H1 (cell line): ENCODE results near the gene PIK3R1. TPM values are rescaled to one million over a fixed set of nuclear protein-coding genes. Genes with fewer than 3 reads are reported as not detected.

ENCODE experiments used
- CTCF ChIA-PET: fragments of 300-600 bp; sonication (Branson Sonifier 250); formaldehyde crosslinking; loops from one replicate; lab custom pipeline; 2021; ENCODE audit not compliant: partially characterized antibody; lab: Charles Lee
- POLR2A ChIA-PET: fragments of 300-600 bp; sonication (Branson Sonifier 250); formaldehyde crosslinking; loops from one replicate; lab custom pipeline; 2021; ENCODE audit warnings: inconsistent platforms; ENCODE audit not compliant: partially characterized antibody; lab: Charles Lee
- DNase-seq, 2 experiments: peaks; one replicate each; pipeline versions ENCODE4 v3.0.0 to v3.0.0-alpha.2; 2010 to 2022; ENCODE audit warnings: low spot score in 2 of 2, low read depth in 1 of 2, mixed read lengths in 1 of 2
- FAIRE-seq: peaks from 2 replicates; lab custom pipeline; 2011; peaks lifted over from hg19 to GRCh38; lab: Jason Lieb, UNC
- H2AFZ ChIP-seq: 2 replicates; pipeline ENCODE4 v1.8.1; 2012; ENCODE audit warnings: low read length, inconsistent platforms
- H2AK5ac ChIP-seq: 2 replicates; pipeline ENCODE4 v1.6.1; 2013; ENCODE audit warnings: low read depth, low read length
- H2BK120ac ChIP-seq: replicated peaks from 2 replicates; pipeline ENCODE3; 2013; ENCODE audit warnings: low read depth, low read length, inconsistent platforms
- H2BK12ac ChIP-seq: 2 replicates; pipeline ENCODE4 v1.6.1; 2013; ENCODE audit warnings: low read depth, low read length
- H2BK15ac ChIP-seq: 2 replicates; pipeline ENCODE4 v1.6.1; 2013; ENCODE audit warnings: low read length
- H2BK20ac ChIP-seq: 2 replicates; pipeline ENCODE4 v1.6.1; 2013; ENCODE audit warnings: low read length
- H2BK5ac ChIP-seq: 2 replicates; pipeline ENCODE4 v1.6.1; 2013; ENCODE audit warnings: low read depth, low read length
- H3K14ac ChIP-seq: 2 replicates; pipeline ENCODE4 v1.6.1; 2013; ENCODE audit warnings: inconsistent platforms; ENCODE audit not compliant: insufficient read length
- H3K18ac ChIP-seq: 2 replicates; pipeline ENCODE4 v1.6.1; 2013; ENCODE audit warnings: low read length; ENCODE audit errors: extremely low read depth
- H3K23ac ChIP-seq: 2 replicates; pipeline ENCODE4 v1.6.1; 2013; ENCODE audit warnings: inconsistent platforms; ENCODE audit not compliant: insufficient read length
- H3K23me2 ChIP-seq: 2 replicates; pipeline ENCODE4 v1.6.1; 2013; ENCODE audit warnings: low read depth, low read length
- H3K27ac ChIP-seq: 2 replicates; pipeline ENCODE4 v1.6.1; 2011; ENCODE audit warnings: low read depth, low read length, inconsistent platforms
- H3K27me3 ChIP-seq, 4 experiments: replicated peaks in 1 of 4; 1 replicate in 1 of 4; 2 replicates in 3 of 4; pipeline versions ENCODE4 v1.6.1 to v1.8.1; 2011 to 2013; ENCODE audit warnings: low read length in 3 of 4, mild to moderate bottlenecking in 3 of 4, inconsistent platforms in 2 of 4, mixed read lengths in 2 of 4, moderate library complexity in 1 of 4; ENCODE audit not compliant: control insufficient read depth in 3 of 4, insufficient read depth in 3 of 4; ENCODE audit errors: extremely low read depth in 1 of 4
- H3K36me3 ChIP-seq, 4 experiments: 2 replicates each; pipeline versions ENCODE4 v1.6.1 to v1.8.1; 2011 to 2013; ENCODE audit warnings: mild to moderate bottlenecking in 4 of 4, low read length in 3 of 4, moderate library complexity in 2 of 4, control low read depth in 1 of 4, inconsistent platforms in 1 of 4; ENCODE audit not compliant: insufficient read depth in 4 of 4, control insufficient read depth in 2 of 4
- H3K4ac ChIP-seq: replicated peaks from 2 replicates; pipeline ENCODE3; 2013; ENCODE audit warnings: low read length, low read depth, mixed read lengths, inconsistent platforms; ENCODE audit not compliant: insufficient read length
- H3K4me1 ChIP-seq, 4 experiments: replicated peaks in 1 of 4; 1 replicate in 1 of 4; 2 replicates in 3 of 4; pipeline versions ENCODE4 v1.6.1 to v1.8.1; 2011 to 2013; ENCODE audit warnings: low read length in 3 of 4, inconsistent platforms in 2 of 4, mixed read lengths in 1 of 4; ENCODE audit not compliant: insufficient read depth in 4 of 4, control insufficient read depth in 3 of 4
- H3K4me2 ChIP-seq, 2 experiments: 2 replicates each; pipeline versions ENCODE4 v1.6.1 to v1.8.1; 2011 to 2013; ENCODE audit warnings: low read depth in 2 of 2, low read length in 2 of 2, control low read depth in 1 of 2, inconsistent platforms in 1 of 2, mild to moderate bottlenecking in 1 of 2; ENCODE audit not compliant: insufficient read depth in 1 of 2
- H3K4me3 ChIP-seq, 4 experiments: fragments of 200-600, 300-600 bp in 1 of 4; sonication (generic), shearing (Covaris generic), sonication (Bioruptor Twin) in 1 of 4; 2 replicates each; pipeline versions ENCODE4 v1.5.1 to v1.8.1; 2011 to 2016; ENCODE audit warnings: low read length in 4 of 4, low read depth in 3 of 4, control low read depth in 2 of 4, inconsistent platforms in 2 of 4, mild to moderate bottlenecking in 2 of 4, mixed read lengths in 1 of 4, moderate library complexity in 1 of 4; ENCODE audit not compliant: insufficient read depth in 2 of 4; ENCODE audit errors: extremely low read depth in 1 of 4
- H3K56ac ChIP-seq: replicated peaks from 2 replicates; pipeline ENCODE3; 2013; ENCODE audit warnings: low read depth, mild to moderate bottlenecking, mixed read lengths, low read length, inconsistent platforms; ENCODE audit not compliant: insufficient read length
- H3K79me1 ChIP-seq: 2 replicates; pipeline ENCODE4 v1.6.1; 2013; ENCODE audit warnings: low read depth, low read length, control low read depth
- H3K79me2 ChIP-seq, 2 experiments: 2 replicates each; pipeline versions ENCODE4 v1.6.1 to v1.8.1; 2012 to 2013; ENCODE audit warnings: low read length in 2 of 2, mild to moderate bottlenecking in 2 of 2, inconsistent platforms in 1 of 2; ENCODE audit not compliant: insufficient read depth in 2 of 2, control insufficient read depth in 1 of 2
- H3K9ac ChIP-seq, 4 experiments: replicated peaks in 1 of 4; 1 replicate in 1 of 4; 2 replicates in 3 of 4; pipeline versions ENCODE4 v1.6.1 to v1.8.1; 2011 to 2013; ENCODE audit warnings: low read depth in 3 of 4, low read length in 3 of 4, control low read depth in 2 of 4, mild to moderate bottlenecking in 2 of 4, moderate library complexity in 2 of 4, inconsistent platforms in 1 of 4; ENCODE audit errors: extremely low read depth in 1 of 4
- H3K9me3 ChIP-seq, 2 experiments: 2 replicates each; pipeline versions ENCODE4 v1.6.1 to v1.8.1; 2012 to 2013; ENCODE audit warnings: mild to moderate bottlenecking in 2 of 2, moderate library complexity in 2 of 2, control low read depth in 1 of 2, inconsistent platforms in 1 of 2, low read depth in 1 of 2, low read length in 1 of 2, mixed read lengths in 1 of 2; ENCODE audit not compliant: insufficient read depth in 2 of 2
- H4K20me1 ChIP-seq, 2 experiments: replicated peaks in 1 of 2; 2 replicates each; pipeline versions ENCODE3 to v1.8.1; 2011 to 2013; ENCODE audit warnings: inconsistent platforms in 2 of 2, low read length in 2 of 2, mild to moderate bottlenecking in 1 of 2; ENCODE audit not compliant: insufficient read depth in 2 of 2, control insufficient read depth in 1 of 2
- H4K5ac ChIP-seq: 2 replicates; pipeline ENCODE4 v1.6.1; 2013; ENCODE audit warnings: low read length, low read depth, mixed read lengths, inconsistent platforms; ENCODE audit not compliant: insufficient read length
- H4K8ac ChIP-seq: 2 replicates; pipeline ENCODE4 v1.8.0; 2013; ENCODE audit warnings: mild to moderate bottlenecking, moderate library complexity, low read length, inconsistent platforms; ENCODE audit not compliant: insufficient read depth; ENCODE audit errors: extremely low read depth
- H4K91ac ChIP-seq: replicated peaks from 2 replicates; pipeline ENCODE3; 2013; ENCODE audit warnings: low read length, mixed read lengths, inconsistent platforms; ENCODE audit not compliant: insufficient read length
- CBX8 ChIP-seq: fragments of 300-800, 300-1000 bp; sonication (generic); IDR thresholded peaks from 2 replicates; pipeline ENCODE4 v1.7.1; 2016; ENCODE audit warnings: low read depth, low read length, borderline replicate concordance
- CEBPB ChIP-seq: IDR thresholded peaks from 2 replicates; pipeline ENCODE4 v1.6.1; 2012; ENCODE audit warnings: low read depth, low read length
- CTBP2 ChIP-seq: IDR thresholded peaks from 2 replicates; pipeline ENCODE4 v1.7.0; 2011; ENCODE audit warnings: borderline replicate concordance, mild to moderate bottlenecking, moderate library complexity, mixed read lengths, low read length; ENCODE audit not compliant: insufficient read depth, insufficient read length
- KDM1A ChIP-seq: fragments of 200-600, 300-600 bp; sonication (generic); IDR thresholded peaks from 2 replicates; pipeline ENCODE4 v1.7.1; 2016; ENCODE audit warnings: mild to moderate bottlenecking, low read length, borderline replicate concordance
- ZNF274 ChIP-seq: IDR thresholded peaks from 2 replicates; pipeline ENCODE4 v1.7.0; 2012; ENCODE audit warnings: low read length, borderline replicate concordance; ENCODE audit errors: extremely low read depth
- WGBS, 2 experiments: shearing (Covaris generic) in 1 of 2; methylation state at CpG; one replicate each; pipeline versions ENCODE4 v1.1.6 to v1.1.7; 2013 to 2015; ENCODE audit warnings: low lambda C conversion rate in 2 of 2, mixed read lengths in 2 of 2, inconsistent platforms in 1 of 2, low coverage in 1 of 2, missing lambda C conversion rate in 1 of 2; ENCODE audit not compliant: insufficient replicate concordance in 2 of 2, insufficient coverage in 1 of 2, insufficient read length in 1 of 2; ENCODE audit errors: extremely low coverage in 1 of 2, missing lambda C conversion rate in 1 of 2; 5-methylcytosine and 5-hydroxymethylcytosine counted together
- polyA plus RNA-seq, 7 experiments: library from polyadenylated mRNA; depleted of rRNA in 3 of 7; stranded (reverse) in 5 of 7; unstranded in 2 of 7; fragments of >200 nt in 5 of 7; fragments of 200-250 nt in 2 of 7; gene quantifications; 1 replicate in 5 of 7; 2 replicates in 1 of 7; 4 replicates in 1 of 7; pipeline versions ENCODE4 v1.2.1 to v1.2.3, GENCODE V29; 2011 to 2013; ENCODE audit warnings: missing spikeins in 2 of 7, mixed read lengths in 2 of 7
- total RNA-seq: library from RNA; stranded (reverse); fragmentation: NEBNext Ultra II Directional; extraction: Animal tissue kit (Norgen Biotek cat#: 25700); gene quantifications from 2 replicates; pipeline ENCODE4 v1.2.1, GENCODE V29; 2021

Gene PIK3R1
- total and polyA plus RNA-seq, 2 of the 8 experiments (the other 6 are each of a cell fraction or from before 2014, with no cell fraction given), result 2.3 to 13.7 TPM

- Histone ChIP-seq H2BK120ac (no peak overlapping the region), H2AFZ (no peak overlapping the region), H3K4me2 (peak overlapping the region; percentile 94 to 99; a peak in 2 of 4 replicates), H2BK5ac (no peak overlapping the region), H3K4ac (no peak overlapping the region), H4K8ac (no peak overlapping the region), H3K14ac (no peak overlapping the region), H3K4me1 (peaks cover 0 to 9% (median under 1%) of the 10 kb centered on the region in 4 experiments; a peak in 2 of 7 replicates), H3K9me3 (no peaks in the 10 kb centered on the region; a peak in 1 of 4 replicates), H2BK20ac (no peak overlapping the region), H2BK12ac (no peak overlapping the region), H4K91ac (no peak overlapping the region), H3K4me3 (peak overlapping the region in 1 of 4 experiments; percentile 96; a peak in 3 of 8 replicates), H3K56ac (no peak overlapping the region), H3K27ac (no peak overlapping the region), H3K36me3 (no peaks in the 10 kb centered on the region), H3K23me2 (peaks cover 6% of the 10 kb centered on the region; the same call in 1 of the 2 replicates), H4K5ac (no peak overlapping the region), H2BK15ac (no peak overlapping the region), H3K9ac (no peak overlapping the region), H3K27me3 (peaks cover 0 to 14% (median 7%) of the 10 kb centered on the region in 4 experiments; a peak in 4 of 7 replicates), H2AK5ac (no peak overlapping the region), H4K20me1 (peaks cover 0 to 4% of the 10 kb centered on the region in 2 experiments), H3K79me1 (no peaks in the 10 kb centered on the region; the same call in 1 of the 2 replicates), H3K18ac (no peak overlapping the region), H3K79me2 (peaks cover 0 to 26% of the 10 kb centered on the region in 2 experiments; a peak in 2 of 4 replicates), H3K23ac (no peak overlapping the region)
- ChIA-PET CTCF (interaction anchor here (0.7 to 2.8 kb wide), 5 partner anchors 13 to 183 kb away, joined by 3 to 13 read pairs (median 4); no protein-coding TSS in a partner anchor), POLR2A (interaction anchor here (0.6 kb wide), 1 partner anchor 148 kb away, joined by 3 read pairs; no protein-coding TSS in a partner anchor)
- DNase-seq (no peak), FAIRE-seq (no peak)
- WGBS, 2 experiments, result 91% methylated on average over 5 of the region's 5 CpGs; no CpG with 5 or more reads in 1 of the 2 experiments
- TF ChIP-seq CEBPB (no peak), ZNF274 (no peak), CBX8 (no peak), CTBP2 (no peak), KDM1A (no peak)
Observed at GRCh38 chr5:68217528-68217927, 2.0 kb downstream of the PIK3R1 start.
